GM23338 (cell line): Measurements from ENCODE around the gene PCDHAC2.

Experiments
- CREB1 ChIP-seq: fragments of 250-450 bp; sonication (Bioruptor Pico); IDR thresholded peaks from 2 replicates; pipeline ENCODE4 v1.5.0; 2020; ENCODE audit warnings: low read depth, mild to moderate bottlenecking, moderate library complexity
- EZH2 ChIP-seq: fragments of 200-600 bp; sonication (generic); IDR thresholded peaks from one replicate; pipeline ENCODE4 v1.8.0; 2017; ENCODE audit warnings: antibody characterized with exemption, mild to moderate bottlenecking, low read depth; ENCODE audit not compliant: unreplicated experiment
- JUNB ChIP-seq: IDR thresholded peaks from one replicate; pipeline ENCODE4 v1.6.1; 2016; ENCODE audit warnings: antibody characterized with exemption; ENCODE audit not compliant: unreplicated experiment
- POLR2AphosphoS5 ChIP-seq: IDR thresholded peaks from 2 replicates; pipeline ENCODE4 v1.6.1; 2016; ENCODE audit warnings: antibody characterized with exemption, low read depth
- TF ChIP-seq, protein P1 (sequence below), 2 experiments: fragments of 200-600 bp in 1 of 2; sonication (generic) in 1 of 2; conservative IDR thresholded peaks; 2 replicates each; pipeline versions ENCODE4 v1.5.1 to v1.6.1; 2016 to 2017; ENCODE audit warnings: antibody characterized with exemption in 2 of 2, low read depth in 2 of 2, mild to moderate bottlenecking in 2 of 2, moderate library complexity in 1 of 2
- TF ChIP-seq, protein P2 (sequence below): IDR thresholded peaks from one replicate; pipeline ENCODE4 v1.6.1; 2018; ENCODE audit warnings: antibody characterized with exemption; ENCODE audit not compliant: unreplicated experiment

DNA sequence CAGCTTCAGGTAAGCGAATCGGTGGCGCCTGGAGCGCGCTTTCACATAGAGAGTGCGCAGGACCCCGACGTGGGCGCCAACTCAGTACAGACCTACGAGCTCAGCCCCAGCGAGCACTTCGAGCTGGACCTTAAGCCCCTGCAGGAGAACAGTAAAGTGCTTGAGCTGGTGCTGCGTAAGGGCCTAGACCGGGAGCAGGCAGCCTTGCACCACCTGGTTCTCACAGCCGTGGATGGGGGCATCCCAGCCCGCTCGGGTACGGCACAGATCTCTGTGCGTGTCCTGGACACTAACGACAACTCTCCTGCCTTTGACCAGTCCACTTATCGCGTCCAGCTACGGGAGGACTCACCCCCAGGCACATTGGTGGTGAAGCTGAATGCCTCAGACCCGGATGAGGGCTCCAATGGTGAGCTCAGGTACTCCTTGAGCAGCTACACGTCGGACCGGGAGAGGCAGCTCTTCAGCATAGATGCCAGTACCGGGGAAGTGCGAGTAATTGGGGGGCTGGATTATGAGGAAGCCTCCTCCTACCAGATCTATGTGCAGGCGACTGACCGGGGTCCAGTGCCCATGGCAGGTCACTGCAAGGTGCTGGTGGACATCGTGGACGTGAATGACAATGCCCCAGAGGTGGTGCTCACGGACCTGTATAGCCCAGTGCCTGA lies 1.1 kb downstream of the PCDHAC2 start:
- no peak for TF ChIP-seq JUNB
- TF ChIP-seq CREB1: no peak
- TF ChIP-seq, protein P1, sequence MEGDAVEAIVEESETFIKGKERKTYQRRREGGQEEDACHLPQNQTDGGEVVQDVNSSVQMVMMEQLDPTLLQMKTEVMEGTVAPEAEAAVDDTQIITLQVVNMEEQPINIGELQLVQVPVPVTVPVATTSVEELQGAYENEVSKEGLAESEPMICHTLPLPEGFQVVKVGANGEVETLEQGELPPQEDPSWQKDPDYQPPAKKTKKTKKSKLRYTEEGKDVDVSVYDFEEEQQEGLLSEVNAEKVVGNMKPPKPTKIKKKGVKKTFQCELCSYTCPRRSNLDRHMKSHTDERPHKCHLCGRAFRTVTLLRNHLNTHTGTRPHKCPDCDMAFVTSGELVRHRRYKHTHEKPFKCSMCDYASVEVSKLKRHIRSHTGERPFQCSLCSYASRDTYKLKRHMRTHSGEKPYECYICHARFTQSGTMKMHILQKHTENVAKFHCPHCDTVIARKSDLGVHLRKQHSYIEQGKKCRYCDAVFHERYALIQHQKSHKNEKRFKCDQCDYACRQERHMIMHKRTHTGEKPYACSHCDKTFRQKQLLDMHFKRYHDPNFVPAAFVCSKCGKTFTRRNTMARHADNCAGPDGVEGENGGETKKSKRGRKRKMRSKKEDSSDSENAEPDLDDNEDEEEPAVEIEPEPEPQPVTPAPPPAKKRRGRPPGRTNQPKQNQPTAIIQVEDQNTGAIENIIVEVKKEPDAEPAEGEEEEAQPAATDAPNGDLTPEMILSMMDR (conservative IDR thresholded peaks at IDR 0.05; ENCODE audit: low read depth in 2 of 2): peak in 1 of 2 experiments; percentile 20; a peak in 1 of 4 replicates
- no peak for TF ChIP-seq POLR2AphosphoS5
- TF ChIP-seq, protein P2, sequence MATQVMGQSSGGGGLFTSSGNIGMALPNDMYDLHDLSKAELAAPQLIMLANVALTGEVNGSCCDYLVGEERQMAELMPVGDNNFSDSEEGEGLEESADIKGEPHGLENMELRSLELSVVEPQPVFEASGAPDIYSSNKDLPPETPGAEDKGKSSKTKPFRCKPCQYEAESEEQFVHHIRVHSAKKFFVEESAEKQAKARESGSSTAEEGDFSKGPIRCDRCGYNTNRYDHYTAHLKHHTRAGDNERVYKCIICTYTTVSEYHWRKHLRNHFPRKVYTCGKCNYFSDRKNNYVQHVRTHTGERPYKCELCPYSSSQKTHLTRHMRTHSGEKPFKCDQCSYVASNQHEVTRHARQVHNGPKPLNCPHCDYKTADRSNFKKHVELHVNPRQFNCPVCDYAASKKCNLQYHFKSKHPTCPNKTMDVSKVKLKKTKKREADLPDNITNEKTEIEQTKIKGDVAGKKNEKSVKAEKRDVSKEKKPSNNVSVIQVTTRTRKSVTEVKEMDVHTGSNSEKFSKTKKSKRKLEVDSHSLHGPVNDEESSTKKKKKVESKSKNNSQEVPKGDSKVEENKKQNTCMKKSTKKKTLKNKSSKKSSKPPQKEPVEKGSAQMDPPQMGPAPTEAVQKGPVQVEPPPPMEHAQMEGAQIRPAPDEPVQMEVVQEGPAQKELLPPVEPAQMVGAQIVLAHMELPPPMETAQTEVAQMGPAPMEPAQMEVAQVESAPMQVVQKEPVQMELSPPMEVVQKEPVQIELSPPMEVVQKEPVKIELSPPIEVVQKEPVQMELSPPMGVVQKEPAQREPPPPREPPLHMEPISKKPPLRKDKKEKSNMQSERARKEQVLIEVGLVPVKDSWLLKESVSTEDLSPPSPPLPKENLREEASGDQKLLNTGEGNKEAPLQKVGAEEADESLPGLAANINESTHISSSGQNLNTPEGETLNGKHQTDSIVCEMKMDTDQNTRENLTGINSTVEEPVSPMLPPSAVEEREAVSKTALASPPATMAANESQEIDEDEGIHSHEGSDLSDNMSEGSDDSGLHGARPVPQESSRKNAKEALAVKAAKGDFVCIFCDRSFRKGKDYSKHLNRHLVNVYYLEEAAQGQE: no peak
- TF ChIP-seq EZH2: no peak
